ENCODE results near the gene SAMD14. TPM values are rescaled to one million over a fixed set of nuclear protein-coding genes. Genes with fewer than 3 reads are reported as not detected.

The SAMD14 gene
- total and polyA plus RNA-seq, 10 of the 15 experiments (the other 5 are each of a cell fraction or from before 2014, with no cell fraction given), result 0.06 to 1.7 (median 0.25) TPM; not detected in 3

GRCh38 chr17:50139950-50140885 is 10.3 kb upstream of the SAMD14 start (continued):
- TF ChIP-seq MLLT1 (IDR thresholded peaks at IDR 0.05), result no peak
- no peak for TF ChIP-seq TAF1 (IDR thresholded peaks at IDR 0.05; ENCODE audit: borderline replicate concordance, low read depth, low read length)
- peak; percentile 48; the same call in 1 of the 2 replicates for TF ChIP-seq MXI1 (IDR thresholded peaks at IDR 0.05; ENCODE audit: low read depth, low read length)
- 0 out of 2 replicates have a peak, but pooled peaks have one; percentile 37 for TF ChIP-seq CBX5 (IDR thresholded peaks at IDR 0.05; ENCODE audit: low read depth)
- no peak for TF ChIP-seq STAT3 (IDR thresholded peaks at IDR 0.05; ENCODE audit: low read depth, low read length)
- TF ChIP-seq POLR2AphosphoS2 (IDR thresholded peaks at IDR 0.05; ENCODE audit: low read depth, low read length), result no peak
- TF ChIP-seq CHD1 (IDR thresholded peaks at IDR 0.05; ENCODE audit: low read depth, low read length), result no peak
- no peak for TF ChIP-seq MYC (IDR thresholded peaks at IDR 0.05; ENCODE audit: insufficient read depth, insufficient read length, insufficient replicate concordance, low read length, severe bottlenecking)
- no peak for TF ChIP-seq ATF3 (IDR thresholded peaks at IDR 0.05; ENCODE audit: borderline replicate concordance, extremely low read depth, low read depth, low read length)
- no peak for TF ChIP-seq REST (IDR thresholded peaks at IDR 0.05; ENCODE audit: low read depth, low read length)
- no peak for TF ChIP-seq ZNF622 (IDR thresholded peaks at IDR 0.05)

All from GM12878 (cell line).